BJ (cell line): ENCODE data around the gene LRRC72. TPM values are rescaled to one million over a fixed set of nuclear protein-coding genes. Genes with fewer than 3 reads are reported as not detected.
"Not testable (repeated sequence)": the region's sequence is repeated elsewhere in the genome, so short reads cannot be mapped to it uniquely, and the experiment has no call there.

ENCODE experiments used
- CTCF ChIA-PET: fragments of 350-600 bp; formaldehyde crosslinking; extraction: SDS; loops from one replicate; lab custom pipeline; 2021; ENCODE audit warnings: antibody characterized with exemption, inconsistent platforms; lab: Yijun Ruan, JAX
- POLR2A ChIA-PET: fragments of 300-600 bp; sonication (Branson Sonifier 250); formaldehyde crosslinking; extraction: SDS; loops from one replicate; lab custom pipeline; 2021; ENCODE audit warnings: antibody characterized with exemption; lab: Charles Lee
- DNase-seq: peaks from one replicate; pipeline ENCODE4 v3.0.0-alpha.2; 2011; ENCODE audit warnings: low read depth
- H3K27me3 ChIP-seq: 2 replicates; pipeline ENCODE4 v1.6.0; 2011; ENCODE audit warnings: low read length; ENCODE audit not compliant: control insufficient read depth, insufficient read depth
- H3K36me3 ChIP-seq: 2 replicates; pipeline ENCODE4 v1.5.1; 2011; ENCODE audit warnings: low read length; ENCODE audit not compliant: control insufficient read depth, insufficient read depth
- H3K4me3 ChIP-seq: 2 replicates; pipeline ENCODE4 v1.5.1; 2011; ENCODE audit warnings: low read depth, mild to moderate bottlenecking, control low read depth, low read length
- polyA plus RNA-seq: library from polyadenylated mRNA; depleted of rRNA; stranded (reverse); fragments of >200 nt; gene quantifications from 2 replicates; pipeline ENCODE4 v1.2.3, GENCODE V29; 2011
- TF ChIP-seq, protein P1 (sequence below): IDR thresholded peaks from 2 replicates; pipeline ENCODE4 v1.5.1; 2011; ENCODE audit warnings: low read depth, mild to moderate bottlenecking, control low read depth, inconsistent platforms, low read length, moderate library complexity; ENCODE audit not compliant: insufficient read depth

Gene LRRC72
- polyA plus RNA-seq, 1 experiment: not detected

DNA sequence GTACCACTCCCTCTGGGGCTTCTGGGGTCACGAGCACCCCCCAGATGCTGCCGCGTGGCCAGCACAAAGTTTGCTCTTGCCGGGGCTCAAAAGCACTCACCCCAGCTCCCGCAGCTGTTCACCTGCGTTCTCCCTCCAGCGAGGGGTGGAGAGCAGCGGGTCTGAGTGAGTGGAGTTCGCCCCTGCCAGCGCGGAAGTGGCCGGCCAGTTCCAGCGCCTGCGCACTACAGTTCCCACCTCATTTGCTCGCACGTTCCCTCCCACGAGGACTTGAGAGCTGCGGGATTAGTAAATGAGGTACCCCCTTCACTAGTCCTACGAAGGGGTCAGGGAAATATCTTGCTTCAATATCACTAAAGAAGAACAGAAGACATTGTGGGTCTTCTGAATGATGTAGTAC is 24.3 kb upstream of the LRRC72 start:
- CTCF ChIA-PET: no interaction called here
- H3K36me3 ChIP-seq: no peaks in the 10 kb centered on the region
- POLR2A ChIA-PET: no interaction called here
- H3K4me3 ChIP-seq: no peak overlapping the region
- TF ChIP-seq, protein P1, sequence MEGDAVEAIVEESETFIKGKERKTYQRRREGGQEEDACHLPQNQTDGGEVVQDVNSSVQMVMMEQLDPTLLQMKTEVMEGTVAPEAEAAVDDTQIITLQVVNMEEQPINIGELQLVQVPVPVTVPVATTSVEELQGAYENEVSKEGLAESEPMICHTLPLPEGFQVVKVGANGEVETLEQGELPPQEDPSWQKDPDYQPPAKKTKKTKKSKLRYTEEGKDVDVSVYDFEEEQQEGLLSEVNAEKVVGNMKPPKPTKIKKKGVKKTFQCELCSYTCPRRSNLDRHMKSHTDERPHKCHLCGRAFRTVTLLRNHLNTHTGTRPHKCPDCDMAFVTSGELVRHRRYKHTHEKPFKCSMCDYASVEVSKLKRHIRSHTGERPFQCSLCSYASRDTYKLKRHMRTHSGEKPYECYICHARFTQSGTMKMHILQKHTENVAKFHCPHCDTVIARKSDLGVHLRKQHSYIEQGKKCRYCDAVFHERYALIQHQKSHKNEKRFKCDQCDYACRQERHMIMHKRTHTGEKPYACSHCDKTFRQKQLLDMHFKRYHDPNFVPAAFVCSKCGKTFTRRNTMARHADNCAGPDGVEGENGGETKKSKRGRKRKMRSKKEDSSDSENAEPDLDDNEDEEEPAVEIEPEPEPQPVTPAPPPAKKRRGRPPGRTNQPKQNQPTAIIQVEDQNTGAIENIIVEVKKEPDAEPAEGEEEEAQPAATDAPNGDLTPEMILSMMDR: no peak
- DNase-seq: no peak
- no peaks in the 10 kb centered on the region for H3K27me3 ChIP-seq

DNA sequence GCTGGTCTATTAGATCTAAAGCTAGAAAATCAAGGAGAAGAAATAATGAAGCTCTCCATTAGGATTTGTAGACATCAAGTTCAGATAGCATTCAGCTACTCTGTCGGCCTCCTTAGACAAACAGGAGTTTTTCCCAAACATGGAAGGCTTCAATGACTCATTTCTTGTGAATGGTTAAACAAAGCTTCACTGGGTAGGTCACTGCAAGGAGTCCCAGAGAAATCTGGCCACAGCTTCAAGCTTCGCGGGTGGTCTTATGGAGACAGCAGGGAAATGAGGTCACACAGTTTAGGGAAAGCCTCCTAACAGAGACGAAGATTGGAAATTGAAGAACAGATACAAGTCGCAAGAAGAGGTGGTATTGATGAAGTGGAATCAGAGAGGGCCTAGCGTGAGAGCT is 22.6 kb upstream of the LRRC72 start:
- ChIA-PET CTCF (interaction anchor here (1.0 kb wide), 1 partner anchor 9 kb away, joined by 3 read pairs; no protein-coding TSS in a partner anchor), POLR2A (no interaction called here)
- no peak for DNase-seq
- H3K27me3 ChIP-seq: no peaks in the 10 kb centered on the region
- H3K4me3 ChIP-seq: no peak overlapping the region
- TF ChIP-seq, protein P1: no peak
- H3K36me3 ChIP-seq: no peaks in the 10 kb centered on the region

DNA sequence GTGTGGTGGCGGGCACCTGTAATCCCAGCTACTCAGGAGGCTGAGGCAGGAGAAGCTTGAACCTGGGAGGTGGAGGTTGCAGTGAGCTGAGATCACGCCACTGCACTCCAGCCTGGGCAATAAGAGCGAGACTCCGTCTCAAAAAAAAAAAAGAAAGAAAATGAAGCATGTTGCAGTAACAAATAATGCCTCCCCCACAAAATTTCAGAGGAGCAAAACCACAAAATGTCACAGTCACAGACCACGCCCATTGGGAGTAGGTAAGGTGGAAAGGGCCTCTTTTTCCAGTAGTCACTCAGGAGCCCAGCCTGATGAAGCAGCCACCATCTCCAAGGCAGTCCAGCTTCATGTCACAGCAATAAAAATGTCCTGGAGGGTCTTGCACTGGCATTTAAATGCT is 20.2 kb upstream of the LRRC72 start:
- POLR2A ChIA-PET, H3K36me3 ChIP-seq, DNase-seq, CTCF ChIA-PET, H3K4me3 ChIP-seq, H3K27me3 ChIP-seq: not testable (repeated sequence)

DNA sequence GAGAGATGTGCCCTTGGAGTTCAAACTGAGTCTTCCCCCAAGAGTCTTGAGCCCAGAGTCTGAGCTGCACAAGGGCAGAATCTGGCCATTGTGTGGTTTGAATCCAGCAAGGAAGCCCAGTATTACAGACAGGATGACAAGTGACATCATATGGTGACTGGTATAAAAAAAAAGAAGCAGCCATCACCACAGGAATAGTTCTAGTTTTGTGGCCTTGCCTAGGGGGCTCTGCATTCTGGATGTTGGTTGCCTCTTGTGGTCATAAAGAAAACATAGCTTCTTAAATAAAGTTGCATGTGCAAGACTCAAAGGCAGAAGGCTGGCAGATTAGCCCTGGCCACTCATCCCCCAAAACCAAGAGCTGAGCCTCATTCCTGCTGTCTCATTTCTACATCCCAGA is 16.8 kb upstream of the LRRC72 start:
- no peaks in the 10 kb centered on the region for H3K36me3 ChIP-seq
- H3K27me3 ChIP-seq: no peaks in the 10 kb centered on the region
- ChIA-PET POLR2A (no interaction called here), CTCF (no interaction called here)
- DNase-seq: no peak
- TF ChIP-seq, protein P1: no peak
- no peak overlapping the region for H3K4me3 ChIP-seq

DNA sequence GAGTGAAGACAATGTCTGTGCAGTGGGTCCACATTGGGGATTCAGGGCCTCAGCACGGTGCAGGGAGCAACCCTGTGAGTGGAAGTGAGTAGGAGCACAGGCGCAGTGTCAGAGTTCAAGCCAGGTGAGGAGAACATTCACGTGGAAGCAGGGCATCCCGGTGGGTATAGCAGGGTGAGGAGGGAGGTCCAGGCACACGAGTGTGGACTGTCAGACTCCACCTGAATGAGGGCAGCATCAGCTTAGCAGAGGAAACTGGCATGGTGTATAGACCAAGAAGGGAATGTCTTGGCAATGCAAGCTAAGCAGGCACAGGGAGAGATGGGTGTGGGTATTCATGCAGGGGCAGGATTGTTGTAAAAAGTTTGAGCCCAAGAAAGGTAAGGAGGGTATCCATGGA is 15.3 kb upstream of the LRRC72 start:
- H3K27me3 ChIP-seq: no peaks in the 10 kb centered on the region
- ChIA-PET CTCF (interaction anchor here (1.1 kb wide), 1 partner anchor 11 kb away, joined by 3 read pairs; no protein-coding TSS in a partner anchor), POLR2A (no interaction called here)
- no peak for DNase-seq
- H3K4me3 ChIP-seq: no peak overlapping the region
- no peaks in the 10 kb centered on the region for H3K36me3 ChIP-seq
- TF ChIP-seq, protein P1: no peak

DNA sequence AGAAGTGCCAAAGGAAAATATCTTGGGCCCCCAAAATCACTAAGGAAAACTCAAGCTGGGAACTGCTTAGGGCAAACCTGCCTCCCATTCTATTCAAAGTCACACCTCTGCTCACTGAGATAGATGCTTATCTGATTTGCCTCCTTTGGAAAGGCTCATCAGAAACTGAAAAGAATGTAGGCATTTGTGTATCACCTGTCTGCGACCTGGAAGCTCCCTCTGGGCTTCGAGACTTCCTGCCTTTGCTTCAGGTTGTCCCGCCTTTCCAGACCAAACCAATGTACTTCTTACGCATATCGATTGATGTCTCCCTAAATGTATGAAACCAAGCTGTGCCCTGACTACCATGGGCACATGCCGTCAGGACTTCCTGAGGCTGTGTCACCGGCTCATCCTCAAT is 14.5 kb upstream of the LRRC72 start:
- Histone ChIP-seq H3K36me3 (no peaks in the 10 kb centered on the region), H3K4me3 (no peak overlapping the region), H3K27me3 (no peaks in the 10 kb centered on the region)
- TF ChIP-seq, protein P1: no peak
- ChIA-PET POLR2A (no interaction called here), CTCF (interaction anchor here (1.1 kb wide), 1 partner anchor 12 kb away, joined by 3 read pairs; no protein-coding TSS in a partner anchor)
- no peak for DNase-seq
